Chondrocyte (in vitro differentiated cells): Measurements from ENCODE around the gene RNF144A. TPM values are rescaled to one million over a fixed set of nuclear protein-coding genes. Genes with fewer than 3 reads are reported as not detected.

Experiments used
- DNase-seq: peaks from one replicate; pipeline ENCODE4 v3.0.0; 2021; ENCODE audit warnings: mixed read lengths, low spot score
- H3K27ac Mint-ChIP-seq: one replicate; pipeline ENCODE4 v1.8.0; 2021; ENCODE audit warnings: mild to moderate bottlenecking, moderate library complexity, mixed read lengths; ENCODE audit not compliant: unreplicated experiment
- H3K27me3 Mint-ChIP-seq: 2 replicates; pipeline ENCODE4 v1.8.0; 2021; ENCODE audit warnings: low read depth, mixed read lengths
- H3K36me3 Mint-ChIP-seq: 2 replicates; pipeline ENCODE4 v1.8.0; 2021; ENCODE audit warnings: low read depth, mixed read lengths
- H3K4me1 Mint-ChIP-seq: 2 replicates; pipeline ENCODE4 v1.8.0; 2021; ENCODE audit warnings: low read depth, mild to moderate bottlenecking, mixed read lengths
- H3K4me3 Mint-ChIP-seq: one replicate; pipeline ENCODE4 v1.8.0; 2021; ENCODE audit warnings: mild to moderate bottlenecking, moderate library complexity, mixed read lengths; ENCODE audit not compliant: unreplicated experiment
- H3K9me3 Mint-ChIP-seq: 2 replicates; pipeline ENCODE4 v1.8.0; 2021; ENCODE audit warnings: low read depth, mixed read lengths
- total RNA-seq: library from RNA; stranded (reverse); gene quantifications from 3 replicates; pipeline ENCODE4 v1.2.1, GENCODE V29; 2021
- TF ChIP-seq, protein P1 (sequence below): fragments of 200-600 bp; sonication (generic); IDR thresholded peaks from 2 replicates; pipeline ENCODE4 v1.5.0; 2021; ENCODE audit warnings: antibody characterized with exemption, mild to moderate bottlenecking, moderate library complexity

The RNF144A gene
- total RNA-seq, 1 donor from 2014 or later: 10.9 TPM

DNA sequence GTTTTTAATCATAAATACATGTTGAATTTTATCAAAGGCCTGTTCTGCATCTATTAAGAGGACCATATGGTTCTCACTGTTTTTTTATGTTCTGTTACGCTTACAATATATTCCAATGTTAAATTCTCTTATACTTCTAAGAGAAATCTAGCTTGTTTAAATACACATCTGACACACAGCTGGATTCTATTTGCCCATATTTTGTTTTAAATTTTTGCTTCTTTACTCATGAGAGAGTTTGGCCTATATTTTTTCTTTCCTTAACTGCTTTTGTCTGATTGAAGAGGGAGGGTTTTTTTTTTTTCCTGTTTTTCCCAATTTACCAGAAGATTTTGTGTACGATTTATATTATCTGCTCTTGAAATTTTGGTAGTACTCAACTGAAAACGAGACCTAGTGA, 34.9 kb downstream of the RNF144A start:
- TF ChIP-seq, protein P1, sequence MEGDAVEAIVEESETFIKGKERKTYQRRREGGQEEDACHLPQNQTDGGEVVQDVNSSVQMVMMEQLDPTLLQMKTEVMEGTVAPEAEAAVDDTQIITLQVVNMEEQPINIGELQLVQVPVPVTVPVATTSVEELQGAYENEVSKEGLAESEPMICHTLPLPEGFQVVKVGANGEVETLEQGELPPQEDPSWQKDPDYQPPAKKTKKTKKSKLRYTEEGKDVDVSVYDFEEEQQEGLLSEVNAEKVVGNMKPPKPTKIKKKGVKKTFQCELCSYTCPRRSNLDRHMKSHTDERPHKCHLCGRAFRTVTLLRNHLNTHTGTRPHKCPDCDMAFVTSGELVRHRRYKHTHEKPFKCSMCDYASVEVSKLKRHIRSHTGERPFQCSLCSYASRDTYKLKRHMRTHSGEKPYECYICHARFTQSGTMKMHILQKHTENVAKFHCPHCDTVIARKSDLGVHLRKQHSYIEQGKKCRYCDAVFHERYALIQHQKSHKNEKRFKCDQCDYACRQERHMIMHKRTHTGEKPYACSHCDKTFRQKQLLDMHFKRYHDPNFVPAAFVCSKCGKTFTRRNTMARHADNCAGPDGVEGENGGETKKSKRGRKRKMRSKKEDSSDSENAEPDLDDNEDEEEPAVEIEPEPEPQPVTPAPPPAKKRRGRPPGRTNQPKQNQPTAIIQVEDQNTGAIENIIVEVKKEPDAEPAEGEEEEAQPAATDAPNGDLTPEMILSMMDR: no peak
- no peak for DNase-seq
- H3K9me3 Mint-ChIP-seq: no peaks in the 10 kb centered on the region
- no peaks in the 10 kb centered on the region for H3K36me3 Mint-ChIP-seq
- H3K27ac Mint-ChIP-seq: peak overlapping the region; percentile 58
- peaks cover 43% of the 10 kb centered on the region for H3K4me1 Mint-ChIP-seq
- no peaks in the 10 kb centered on the region for H3K27me3 Mint-ChIP-seq
- no peak overlapping the region for H3K4me3 Mint-ChIP-seq

DNA sequence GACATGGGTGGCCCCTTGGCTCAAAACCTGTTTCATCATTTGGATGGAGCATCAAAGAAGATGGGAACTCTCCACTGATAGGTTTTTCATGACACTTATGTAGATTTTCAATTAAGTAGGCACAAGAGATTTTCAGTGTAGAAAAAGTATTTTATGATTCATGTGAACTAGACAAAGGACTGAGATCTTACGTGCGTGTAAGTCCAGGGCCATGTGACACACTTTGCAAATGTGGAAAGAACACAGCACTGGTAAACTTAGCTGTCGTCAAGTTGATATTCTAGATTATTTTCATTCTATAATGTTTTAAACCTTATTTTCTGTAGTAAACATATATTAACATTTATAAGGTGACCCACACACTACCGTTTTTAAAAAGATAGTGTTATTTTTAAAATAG, 37.4 kb downstream of the RNF144A start:
- Mint-ChIP-seq H3K36me3 (peaks cover 2% of the 10 kb centered on the region), H3K27ac (no peak overlapping the region), H3K4me1 (peaks cover 28% of the 10 kb centered on the region), H3K4me3 (no peak overlapping the region), H3K27me3 (no peaks in the 10 kb centered on the region), H3K9me3 (no peaks in the 10 kb centered on the region)
- DNase-seq: no peak
- TF ChIP-seq, protein P1: no peak

DNA sequence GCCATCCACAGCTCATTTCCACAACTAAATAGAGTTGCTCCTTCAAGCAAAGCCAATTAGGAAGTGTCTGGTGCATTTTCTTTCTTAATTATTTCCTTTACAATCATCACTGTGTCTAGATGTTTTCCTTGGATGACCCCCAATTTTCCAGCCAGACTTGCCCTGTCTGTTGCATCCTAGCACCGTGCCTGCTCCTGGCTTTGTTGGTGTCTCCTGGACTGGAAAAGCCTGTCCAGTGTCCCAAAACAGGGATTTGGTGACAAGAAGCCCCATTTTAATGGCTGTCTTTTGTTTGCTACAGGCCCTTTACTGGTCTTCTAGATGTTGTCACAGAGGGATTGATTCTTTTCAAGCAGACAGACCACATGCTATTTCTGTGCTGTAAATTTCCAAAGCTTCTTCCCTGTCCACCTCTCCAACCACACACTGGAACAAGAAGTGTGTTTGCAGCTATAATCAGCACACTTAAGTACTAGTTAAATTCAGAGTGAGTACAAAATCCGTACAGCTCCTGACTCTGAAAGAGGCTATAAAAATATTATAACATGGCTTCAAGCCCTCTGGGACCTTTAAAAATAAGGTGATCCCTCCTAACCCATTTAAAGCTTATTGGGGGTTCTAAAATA, 38.4 kb downstream of the RNF144A start:
- Mint-ChIP-seq H3K27me3 (no peaks in the 10 kb centered on the region), H3K27ac (no peak overlapping the region), H3K9me3 (no peaks in the 10 kb centered on the region), H3K36me3 (peaks cover 2% of the 10 kb centered on the region), H3K4me1 (peaks cover 28% of the 10 kb centered on the region), H3K4me3 (no peak overlapping the region)
- DNase-seq: no peak
- TF ChIP-seq, protein P1: no peak

DNA sequence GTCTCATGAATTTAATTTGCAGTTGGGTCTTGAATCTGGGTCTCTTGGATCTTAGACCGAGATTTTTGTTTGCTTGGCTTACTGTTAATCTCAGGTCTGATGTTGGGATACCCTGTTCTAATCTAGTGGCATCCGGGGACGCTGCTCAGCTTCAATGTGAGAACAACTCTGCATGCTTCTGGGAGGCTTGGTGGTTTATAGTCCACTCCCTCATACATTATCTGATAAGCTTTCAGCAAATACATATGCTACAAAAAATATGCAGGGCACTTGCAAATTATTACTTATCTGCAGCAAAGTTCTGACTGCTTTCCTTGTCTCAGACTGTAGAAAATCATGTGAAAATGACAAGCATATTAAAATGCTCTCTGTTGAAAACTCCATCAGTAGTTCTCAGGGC, 39.4 kb downstream of the RNF144A start:
- Mint-ChIP-seq H3K27ac (no peak overlapping the region), H3K9me3 (no peaks in the 10 kb centered on the region), H3K27me3 (no peaks in the 10 kb centered on the region), H3K36me3 (peaks cover 2% of the 10 kb centered on the region), H3K4me3 (no peak overlapping the region), H3K4me1 (peaks cover 28% of the 10 kb centered on the region)
- TF ChIP-seq, protein P1: no peak
- DNase-seq: no peak

DNA sequence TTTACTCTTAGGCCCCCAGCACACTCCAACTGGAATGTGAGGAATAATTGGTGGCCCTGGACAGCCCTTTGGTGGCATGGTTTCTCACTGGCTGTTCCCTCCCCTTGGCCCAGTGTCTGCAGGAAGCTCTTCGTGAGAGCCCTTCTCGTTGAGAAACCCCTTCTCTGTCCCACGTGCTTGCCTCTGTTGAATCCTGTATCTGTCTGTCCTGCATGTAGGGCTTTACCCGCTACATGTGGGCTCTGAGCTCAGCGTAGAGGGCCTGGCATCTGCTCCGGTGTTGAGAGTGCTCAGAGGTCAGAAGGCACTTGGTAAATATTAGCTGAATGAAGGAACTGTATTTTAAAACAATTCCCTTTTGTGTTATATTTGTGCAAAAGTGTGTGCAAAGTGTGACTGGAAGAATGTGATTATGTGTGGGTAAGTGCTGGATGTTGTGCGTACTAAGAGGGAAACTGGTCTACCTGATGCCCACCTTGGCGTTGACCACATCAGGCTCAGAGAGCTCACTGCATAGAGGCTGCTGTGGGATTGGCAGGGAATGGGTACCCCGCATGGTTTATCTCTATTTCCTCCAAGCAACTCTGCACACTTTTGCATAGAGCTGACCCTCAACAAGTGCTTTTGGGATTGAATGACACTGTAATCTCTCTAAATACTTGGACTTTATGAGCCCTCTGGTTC, 40.0 kb downstream of the RNF144A start:
- TF ChIP-seq, protein P1: no peak
- DNase-seq: no peak
- Mint-ChIP-seq H3K36me3 (peaks cover 2% of the 10 kb centered on the region), H3K27ac (peak overlapping the region; percentile 60), H3K4me3 (no peak overlapping the region), H3K27me3 (no peaks in the 10 kb centered on the region), H3K9me3 (no peaks in the 10 kb centered on the region), H3K4me1 (peaks cover 23% of the 10 kb centered on the region)
